Sigmoid colon (tissue), 4 donors: ENCODE data around the gene SLC22A13.

Experiments used
- CTCF ChIP-seq, 4 experiments: fragments of 450-650 bp in 3 of 4; fragments of 200-600 bp in 1 of 4; IDR thresholded peaks; one replicate each; pipeline ENCODE4 v1.5.1; 2016 to 2019; ENCODE audit warnings: antibody characterized with exemption in 4 of 4, mild to moderate bottlenecking in 3 of 4, moderate library complexity in 2 of 4
- EP300 ChIP-seq, 4 donors: sonication (generic); formaldehyde crosslinking; IDR thresholded peaks; one replicate each; pipeline ENCODE4 v1.6.1; 2017; ENCODE audit warnings: antibody characterized with exemption in 4 of 4
- POLR2A ChIP-seq, 2 donors: fragments of 450-650 bp; IDR thresholded peaks; one replicate each; pipeline ENCODE4 v1.6.1; 2016; ENCODE audit warnings: antibody characterized with exemption in 2 of 2, mild to moderate bottlenecking in 2 of 2, moderate library complexity in 2 of 2
- POLR2AphosphoS5 ChIP-seq, 4 donors: sonication (generic); formaldehyde crosslinking; IDR thresholded peaks; one replicate each; pipeline ENCODE4 v1.6.1; 2017; ENCODE audit warnings: antibody characterized with exemption in 4 of 4

DNA sequence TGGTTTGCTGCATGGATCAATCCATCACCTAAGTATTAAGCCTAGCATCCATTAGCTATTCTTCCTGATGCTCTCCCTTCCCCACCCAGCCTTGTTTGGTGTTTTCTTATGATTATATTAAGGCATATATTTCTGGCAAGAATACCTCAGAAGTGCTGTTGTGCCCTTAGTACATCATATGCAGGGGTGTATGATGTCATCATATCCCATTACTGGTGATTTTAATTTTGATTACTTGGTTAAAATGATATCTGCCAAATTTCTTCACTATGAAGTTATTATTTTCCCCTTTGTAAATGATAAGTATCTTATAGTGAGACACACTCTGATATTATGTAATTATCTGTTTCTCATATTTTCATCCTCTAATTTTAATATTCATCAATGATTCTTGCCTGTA, 31.9 kb downstream of the SLC22A13 start:
- TF ChIP-seq CTCF (IDR thresholded peaks at IDR 0.05) (no peak), POLR2AphosphoS5 (IDR thresholded peaks at IDR 0.05) (no peak), POLR2A (IDR thresholded peaks at IDR 0.05) (no peak), EP300 (IDR thresholded peaks at IDR 0.05) (no peak)
